Measurements from ENCODE around the gene SPCS3.
"Not testable (repeated sequence)": the region's sequence is repeated elsewhere in the genome, so short reads cannot be mapped to it uniquely, and the experiment has no call there.

The SPCS3 gene

DNA sequence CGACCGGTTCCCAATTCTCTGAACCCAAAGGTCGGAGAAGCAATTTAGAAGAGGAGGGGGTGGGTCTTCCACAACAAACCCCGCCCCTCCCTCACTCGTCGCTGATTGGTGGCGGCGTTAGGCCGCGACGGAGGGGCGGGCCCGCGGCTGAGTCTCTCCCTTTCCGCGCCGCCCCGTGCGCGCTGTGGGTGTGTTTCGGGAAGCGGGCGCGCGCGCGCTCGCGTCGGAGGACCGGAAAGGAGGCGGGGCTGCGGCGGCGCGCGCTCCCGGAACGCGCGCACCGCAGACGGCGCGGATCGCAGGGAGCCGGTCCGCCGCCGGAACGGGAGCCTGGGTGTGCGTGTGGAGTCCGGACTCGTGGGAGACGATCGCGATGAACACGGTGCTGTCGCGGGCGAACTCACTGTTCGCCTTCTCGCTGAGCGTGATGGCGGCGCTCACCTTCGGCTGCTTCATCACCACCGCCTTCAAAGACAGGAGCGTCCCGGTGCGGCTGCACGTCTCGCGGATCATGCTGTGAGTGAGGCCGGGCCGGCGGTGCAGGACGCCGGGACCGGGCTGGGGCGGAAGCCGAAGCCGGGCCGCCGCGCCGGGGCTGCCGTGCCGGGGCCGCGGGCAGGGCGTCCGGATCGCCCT is at the start of gene SPCS3:
Gene SPCS3, plus strand, starts transcription at position 263 of the 636 bp plus-strand sequence. Its CDS starts 111 bp downstream, at position 374.
- peak; percentile 76 to 90 for DNase-seq

DNA sequence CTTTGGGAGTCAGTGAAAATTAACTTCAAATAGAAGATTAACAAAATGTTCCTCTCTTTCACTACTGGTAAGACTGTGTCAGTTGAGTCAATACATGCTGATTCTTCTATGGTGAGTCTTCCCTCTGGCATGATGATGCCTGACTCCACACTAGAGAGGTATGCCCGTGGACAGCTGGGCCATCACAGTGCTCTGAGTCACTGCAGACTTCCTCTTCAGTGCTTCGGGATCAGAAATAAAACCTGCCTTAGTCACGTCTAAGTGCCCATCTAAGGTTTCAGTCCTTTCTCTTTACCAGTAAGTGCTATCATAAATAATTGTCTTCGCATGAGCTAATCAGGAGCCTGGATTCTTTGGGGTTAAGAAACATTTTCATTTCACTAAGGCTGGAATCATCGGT is 49.1 kb upstream of the SPCS3 start:
- no peak for DNase-seq

DNA sequence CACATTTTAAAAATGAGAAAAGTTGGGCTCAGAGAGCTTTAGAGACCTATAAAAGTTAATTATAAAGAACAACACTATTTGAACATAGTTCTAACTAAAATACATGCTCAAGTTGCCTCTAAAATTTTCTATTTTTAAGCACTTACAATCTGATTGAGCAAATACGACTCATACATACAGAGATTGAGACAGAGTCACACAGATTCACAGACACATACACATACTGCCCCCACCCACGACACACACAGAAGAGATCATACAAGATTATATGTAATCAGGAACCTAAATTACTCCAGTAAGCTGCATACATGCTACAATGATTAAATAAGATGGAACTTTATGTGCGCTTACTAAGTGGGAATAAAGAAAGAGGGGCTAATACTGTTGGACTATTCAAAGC is 48.0 kb upstream of the SPCS3 start:
- no peak for DNase-seq

DNA sequence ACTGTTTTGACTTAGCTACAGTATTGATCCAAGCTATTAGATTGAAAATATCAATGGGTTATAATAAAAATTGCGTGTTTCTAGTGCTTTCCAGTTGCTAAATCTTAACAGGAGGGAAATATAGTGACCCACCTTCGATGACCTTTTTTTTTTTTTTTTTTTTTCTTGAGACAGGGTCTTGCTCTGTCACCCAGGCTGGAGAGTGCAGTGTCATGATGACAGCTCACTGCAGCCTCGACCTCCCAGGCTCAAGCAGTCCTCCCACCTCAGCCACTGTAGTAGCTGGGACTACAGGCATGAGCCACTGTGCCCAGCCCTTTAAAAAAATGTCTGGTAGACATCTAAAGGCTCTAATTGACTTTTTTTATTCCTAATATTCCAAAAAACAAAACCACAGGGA is 47.0 kb upstream of the SPCS3 start:
- DNase-seq = no peak

DNA sequence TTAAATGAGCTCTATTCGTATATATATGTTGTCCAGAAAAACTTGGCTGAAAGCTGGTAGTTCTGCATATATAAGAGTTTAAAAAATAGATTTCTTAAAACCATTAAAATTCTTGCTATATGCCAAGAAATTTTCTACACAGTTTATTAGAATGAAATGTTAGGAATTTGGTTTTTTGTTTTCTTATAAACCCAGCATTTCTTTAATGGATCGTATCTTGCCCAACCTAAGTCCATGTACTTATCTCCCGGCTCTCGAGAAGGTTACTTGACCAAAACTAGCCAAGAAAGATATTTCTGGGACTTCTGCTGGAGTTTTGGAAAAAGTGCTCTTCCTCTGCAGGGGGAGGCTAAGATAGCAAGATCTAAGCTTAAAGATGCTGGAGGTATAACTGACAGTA is 46.0 kb upstream of the SPCS3 start:
- DNase-seq = no peak

DNA sequence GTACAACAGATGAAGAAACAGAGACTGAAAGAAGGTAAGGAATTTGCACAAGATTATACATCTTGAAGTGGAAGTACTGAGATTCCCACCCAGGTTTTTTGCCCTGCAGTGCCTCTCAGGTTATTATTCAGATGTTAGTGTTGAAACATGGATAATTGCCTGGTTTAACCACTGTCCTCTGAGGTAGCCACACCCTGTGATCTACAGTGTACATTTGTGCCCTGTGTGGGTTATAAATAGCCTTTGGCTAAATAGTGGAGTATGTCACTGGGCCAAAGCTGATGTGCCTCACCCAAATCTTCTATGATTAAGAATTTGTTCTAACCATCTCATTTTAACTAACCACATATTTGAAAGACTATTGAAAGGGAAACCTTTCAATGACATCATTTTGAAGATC is 45.3 kb upstream of the SPCS3 start:
- DNase-seq = no peak

DNA sequence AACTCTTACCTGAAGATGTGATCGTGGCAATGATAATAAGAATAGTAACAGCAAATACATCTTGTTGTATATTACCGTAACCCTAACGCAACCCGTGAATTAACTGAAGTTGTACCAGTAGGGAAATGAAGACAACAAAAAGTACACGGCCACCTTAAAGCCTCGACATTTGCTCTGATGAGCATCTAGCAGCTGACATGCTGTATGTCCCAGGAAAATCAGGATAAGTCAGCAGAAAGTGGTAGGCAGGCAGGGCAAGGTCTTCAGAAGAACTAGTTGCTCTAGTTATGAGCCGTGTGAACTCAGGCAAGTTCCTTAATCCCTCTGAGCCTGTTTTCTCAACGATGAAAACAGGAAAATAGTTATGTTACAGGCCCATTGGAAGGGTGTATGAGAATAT is 43.1 kb upstream of the SPCS3 start:
- DNase-seq = no peak

DNA sequence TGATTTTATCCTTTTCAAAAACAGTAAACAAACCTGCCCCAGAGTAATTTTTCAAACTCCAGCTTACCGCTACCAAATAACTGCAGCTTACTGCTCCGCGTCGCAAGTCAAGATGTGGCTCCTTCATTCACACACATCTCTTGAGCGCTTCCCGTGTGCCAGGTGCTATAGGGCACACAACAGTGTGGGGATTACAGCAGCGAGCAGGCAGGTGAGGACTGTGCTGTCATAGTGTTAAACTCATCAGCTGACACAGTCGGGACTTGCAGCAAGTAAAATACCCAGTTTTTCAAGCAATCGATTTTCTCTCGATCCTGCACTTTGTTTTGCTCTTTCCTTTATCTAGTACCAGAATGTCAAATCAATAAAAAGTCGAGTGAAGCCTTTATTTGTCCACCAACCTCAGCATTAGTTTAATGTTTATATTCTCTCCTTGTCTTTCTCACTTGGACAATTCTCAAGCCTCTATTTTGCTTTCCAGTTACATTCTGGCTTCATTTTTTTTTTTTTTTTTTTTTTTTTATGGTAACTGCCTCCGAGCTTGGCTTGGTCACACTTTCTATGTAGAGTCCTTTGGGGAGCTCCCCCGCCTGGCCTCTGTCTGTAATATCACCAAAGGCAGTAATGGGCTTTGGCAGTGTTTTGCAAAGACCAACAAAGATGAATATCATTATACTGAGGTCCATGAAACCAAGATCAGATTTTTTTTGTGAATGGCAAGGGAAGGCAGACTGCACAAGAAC is 42.4 kb upstream of the SPCS3 start:
- peak in 1 of 2 donors; percentile 1 for DNase-seq

DNA sequence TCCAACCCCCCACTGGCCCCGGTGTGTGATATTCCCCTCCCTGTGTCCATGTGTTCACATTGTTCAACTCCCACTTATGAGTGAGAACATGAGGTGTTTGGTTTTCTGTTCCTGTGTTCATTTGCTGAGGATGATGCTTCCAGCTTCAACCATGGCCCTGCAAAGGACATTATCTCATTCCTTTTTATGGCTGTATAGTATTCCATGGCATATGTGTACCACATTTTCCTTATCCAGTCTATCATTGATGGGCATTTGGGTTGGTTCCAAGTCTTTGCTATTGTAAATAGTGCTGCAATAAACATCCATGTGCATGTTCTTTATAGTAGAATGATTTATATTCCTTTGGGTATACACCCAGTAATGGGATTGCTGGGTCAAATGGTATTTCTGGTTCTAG is 40.2 kb upstream of the SPCS3 start:
- DNase-seq = not testable (repeated sequence)

DNA sequence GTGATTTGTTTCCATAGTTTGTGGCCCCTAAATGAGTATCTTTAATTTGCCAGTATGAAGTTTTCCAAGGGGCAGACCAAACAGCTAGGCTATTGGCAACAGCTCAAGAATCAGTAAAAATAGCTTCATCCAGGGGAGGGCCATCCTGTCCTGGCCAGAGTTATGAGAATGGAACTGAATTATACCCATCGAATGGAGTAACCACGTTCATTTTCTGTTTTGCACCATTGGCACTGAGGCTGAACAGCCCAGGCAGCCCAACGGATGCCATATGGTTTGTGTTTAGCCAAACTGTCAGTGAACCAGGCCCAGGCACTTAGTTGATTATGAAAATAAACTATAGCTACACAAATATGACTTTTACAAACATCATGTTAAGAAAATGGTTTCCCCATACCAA is 33.0 kb upstream of the SPCS3 start:
- DNase-seq = no peak

DNA sequence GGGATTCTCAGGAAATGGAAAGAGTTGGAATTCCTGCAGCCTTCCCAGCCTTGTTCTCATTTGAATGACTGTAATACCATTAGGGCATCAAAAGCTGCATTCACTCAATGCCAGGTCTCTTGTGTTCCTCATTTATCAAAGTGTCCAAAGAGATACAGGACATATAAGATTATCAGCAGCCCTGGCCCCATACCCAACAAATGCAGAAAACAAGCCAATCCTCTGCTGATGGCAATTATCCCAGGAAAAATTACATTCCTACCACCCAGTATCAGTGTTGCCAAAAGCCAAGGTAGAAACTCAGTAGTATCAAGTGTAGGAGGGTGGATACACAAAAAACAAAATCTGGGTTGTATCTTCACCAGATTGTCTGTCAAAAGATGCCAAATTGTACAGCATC is 32.2 kb upstream of the SPCS3 start:
- no peak for DNase-seq

DNA sequence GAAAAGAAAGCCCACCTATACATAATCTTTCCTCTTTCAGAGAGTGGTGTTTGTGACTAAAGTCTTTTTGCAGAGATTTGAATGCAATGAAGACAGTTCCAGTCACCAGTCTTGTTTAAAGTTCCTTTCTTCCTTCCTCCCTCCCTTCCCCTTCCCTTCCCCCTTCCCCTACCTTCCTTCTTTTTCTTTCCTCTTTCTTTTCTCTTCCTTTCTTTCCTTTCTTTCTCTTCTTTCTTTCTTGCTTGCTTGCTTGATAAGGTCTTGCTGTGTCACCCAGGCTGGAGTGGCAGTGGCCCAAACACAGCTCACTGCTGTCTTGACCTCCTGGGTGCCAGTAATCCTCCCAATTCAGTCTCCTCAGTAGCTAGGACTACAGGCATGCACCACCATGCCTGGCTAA is 31.7 kb upstream of the SPCS3 start:
- no peak for DNase-seq

DNA sequence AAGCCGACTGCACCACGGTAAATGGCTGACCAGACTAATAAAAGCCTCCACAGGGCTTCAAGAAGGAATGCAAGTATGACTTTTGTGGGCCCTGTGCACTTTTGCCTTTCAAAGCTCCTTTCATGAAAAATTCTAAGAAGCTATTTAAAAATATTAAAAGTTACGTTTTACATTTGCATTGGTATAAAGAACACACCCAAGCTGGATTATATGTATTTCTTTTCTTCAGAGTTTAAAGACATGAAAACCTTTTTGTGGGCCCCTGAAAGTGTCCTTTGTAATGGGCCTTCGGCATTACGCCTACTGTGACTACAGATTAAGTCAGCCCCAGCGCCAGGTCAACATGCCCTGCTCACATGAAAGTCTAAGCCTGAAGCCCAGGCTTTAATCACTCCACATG is 30.2 kb upstream of the SPCS3 start:
- DNase-seq = no peak

DNA sequence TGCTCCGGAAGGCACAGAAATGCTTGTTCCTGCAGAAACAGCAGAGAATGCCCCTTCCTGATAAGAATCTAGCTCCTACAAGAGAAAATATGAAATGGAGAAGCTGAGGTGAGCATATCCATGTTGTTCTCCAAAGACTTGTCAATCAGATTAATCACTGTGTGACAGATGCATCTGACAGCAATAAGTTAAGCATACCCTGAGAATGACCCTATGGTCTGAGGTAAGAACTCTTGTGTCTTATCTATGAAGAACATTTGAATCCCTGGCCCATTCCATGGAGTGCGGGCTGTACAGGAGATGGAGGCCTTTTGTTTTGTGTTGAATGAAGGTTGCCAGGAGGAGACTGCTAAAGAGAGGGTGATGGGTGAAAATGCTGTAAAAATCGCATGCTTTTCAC is 29.2 kb upstream of the SPCS3 start:
- no peak for DNase-seq

DNA sequence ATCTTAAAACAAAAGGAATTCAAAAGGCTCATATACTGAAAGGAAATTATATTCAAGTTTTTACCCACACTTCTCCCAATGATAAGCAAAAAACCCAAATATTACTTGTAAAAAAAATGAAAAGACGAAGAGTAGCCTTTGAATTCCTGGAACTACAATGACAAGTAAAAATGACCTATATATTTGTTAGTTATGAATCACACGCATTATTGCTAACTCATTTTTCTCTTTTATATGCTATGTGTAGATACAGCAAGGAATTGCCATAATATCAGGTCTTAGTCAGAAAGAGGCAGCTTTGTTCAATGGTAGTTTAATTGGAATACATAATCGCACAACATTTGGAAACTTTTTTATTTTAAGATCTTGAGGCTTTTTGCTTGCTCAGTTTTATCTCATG is 28.0 kb upstream of the SPCS3 start:
- no peak for DNase-seq

DNA sequence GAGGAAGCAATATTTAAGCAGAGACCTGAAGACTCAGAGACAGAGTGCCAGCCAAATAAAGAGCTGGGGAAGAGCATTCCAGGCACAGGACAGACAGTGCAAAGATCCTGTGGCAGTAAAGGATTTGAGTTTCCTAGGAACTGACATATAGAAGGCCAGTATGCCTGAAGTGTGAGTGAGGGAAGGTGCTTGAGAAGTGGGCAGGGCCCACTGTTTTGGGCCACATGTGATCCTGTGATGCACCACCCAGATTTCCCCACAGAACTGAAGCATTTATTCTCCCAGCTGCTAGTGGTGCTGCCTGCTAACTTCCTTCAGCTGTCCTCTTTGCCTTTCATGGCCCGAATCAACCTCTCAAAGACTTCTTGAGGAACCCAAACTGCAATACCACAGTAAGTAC is 26.8 kb upstream of the SPCS3 start:
- no peak for DNase-seq

DNA sequence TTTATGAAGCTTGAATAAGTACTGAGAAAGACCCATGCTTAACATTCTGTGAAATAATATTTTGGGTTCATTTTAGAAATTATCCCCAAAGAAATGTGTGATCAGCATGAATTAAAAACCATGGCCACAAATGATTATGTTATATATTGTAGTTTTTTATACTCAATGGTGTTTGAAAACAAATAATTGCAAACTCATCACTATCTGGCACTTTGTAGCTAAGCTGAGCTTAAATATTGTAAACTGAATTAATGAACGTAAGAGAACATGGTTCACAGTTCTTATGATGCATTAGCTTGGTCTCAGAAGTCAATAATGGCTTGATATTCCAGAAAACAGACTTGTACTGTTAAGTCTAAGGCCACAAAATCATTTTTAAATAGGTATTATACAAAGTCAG is 26.1 kb upstream of the SPCS3 start:
- DNase-seq = no peak

DNA sequence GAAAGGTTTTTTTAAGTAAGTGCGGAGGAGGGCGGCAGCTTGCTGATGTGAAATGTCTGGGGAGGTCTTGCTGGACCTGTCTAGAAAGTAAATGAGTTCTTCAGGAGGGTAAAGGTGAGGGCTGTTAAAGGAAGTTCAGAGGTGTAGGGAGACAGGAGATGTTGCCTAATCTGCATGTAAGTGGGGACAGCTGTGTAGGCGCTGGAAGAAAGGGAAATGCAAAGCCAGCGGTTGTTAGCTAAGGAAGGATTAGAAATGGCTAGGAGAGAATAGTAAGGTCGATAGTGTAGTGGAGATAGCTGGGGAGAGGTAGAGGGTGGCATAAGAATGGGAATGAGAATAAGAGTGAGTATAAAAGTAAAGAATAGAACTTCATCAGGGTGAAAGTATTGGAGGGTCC is 23.9 kb upstream of the SPCS3 start:
- DNase-seq = not testable (repeated sequence)

DNA sequence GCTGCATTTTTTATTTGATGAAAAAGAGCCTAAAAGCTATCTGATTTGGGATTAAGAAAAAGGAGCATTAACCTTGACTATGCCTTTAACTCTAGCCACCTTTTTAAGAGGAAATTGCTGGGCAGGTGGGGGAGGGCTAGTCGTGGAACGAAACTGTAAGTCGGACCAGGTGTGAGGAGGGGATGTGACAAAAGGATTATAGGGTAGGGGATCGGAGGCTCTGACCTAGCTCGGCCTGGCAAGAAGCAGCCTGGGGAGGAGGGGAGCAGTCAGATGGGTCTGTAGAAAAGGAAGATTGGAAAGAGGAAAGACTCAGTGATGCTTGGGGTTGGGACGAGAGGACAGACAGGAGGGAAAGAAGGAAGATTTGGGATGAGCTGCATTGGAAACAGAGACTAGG is 21.1 kb upstream of the SPCS3 start:
- no peak for DNase-seq

DNA sequence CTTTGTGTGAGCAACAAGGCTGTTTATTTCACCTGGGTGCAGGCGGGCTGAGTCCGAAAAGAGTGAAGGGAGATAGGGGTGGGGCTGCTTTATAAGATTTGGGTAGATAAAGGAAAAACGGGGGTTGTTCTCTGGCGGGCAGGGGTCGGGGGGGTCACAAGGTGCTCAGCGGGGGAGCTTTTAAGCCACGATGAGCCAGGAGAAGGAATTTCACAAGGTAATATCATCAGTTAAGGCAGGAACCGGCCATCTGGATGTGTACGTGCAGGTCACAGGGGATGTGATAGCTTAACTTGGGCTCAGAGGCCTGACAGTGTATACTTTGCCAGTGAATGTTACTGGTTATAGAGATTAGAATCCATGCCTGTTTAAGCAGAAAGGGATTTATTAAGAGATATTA is 19.7 kb upstream of the SPCS3 start:
- no peak for DNase-seq

DNA sequence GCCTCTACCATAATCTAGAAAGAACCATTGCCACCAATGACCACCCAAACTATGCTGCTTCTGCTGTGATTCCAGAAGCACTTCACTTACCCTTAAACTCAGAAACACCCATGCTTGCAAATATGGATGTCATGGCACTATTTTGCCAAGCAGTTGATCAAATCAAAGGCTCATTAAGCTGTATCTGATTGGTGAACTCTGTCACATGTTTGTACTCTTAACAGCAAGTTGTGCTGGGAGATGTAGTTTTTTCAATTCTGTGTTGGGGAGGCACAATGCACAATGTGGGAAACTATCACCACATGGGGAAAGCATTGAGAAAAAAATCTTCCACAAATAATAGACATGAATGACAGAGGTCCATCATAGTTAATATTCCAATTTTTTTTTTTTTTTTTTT is 19.2 kb upstream of the SPCS3 start:
- no peak for DNase-seq

DNA sequence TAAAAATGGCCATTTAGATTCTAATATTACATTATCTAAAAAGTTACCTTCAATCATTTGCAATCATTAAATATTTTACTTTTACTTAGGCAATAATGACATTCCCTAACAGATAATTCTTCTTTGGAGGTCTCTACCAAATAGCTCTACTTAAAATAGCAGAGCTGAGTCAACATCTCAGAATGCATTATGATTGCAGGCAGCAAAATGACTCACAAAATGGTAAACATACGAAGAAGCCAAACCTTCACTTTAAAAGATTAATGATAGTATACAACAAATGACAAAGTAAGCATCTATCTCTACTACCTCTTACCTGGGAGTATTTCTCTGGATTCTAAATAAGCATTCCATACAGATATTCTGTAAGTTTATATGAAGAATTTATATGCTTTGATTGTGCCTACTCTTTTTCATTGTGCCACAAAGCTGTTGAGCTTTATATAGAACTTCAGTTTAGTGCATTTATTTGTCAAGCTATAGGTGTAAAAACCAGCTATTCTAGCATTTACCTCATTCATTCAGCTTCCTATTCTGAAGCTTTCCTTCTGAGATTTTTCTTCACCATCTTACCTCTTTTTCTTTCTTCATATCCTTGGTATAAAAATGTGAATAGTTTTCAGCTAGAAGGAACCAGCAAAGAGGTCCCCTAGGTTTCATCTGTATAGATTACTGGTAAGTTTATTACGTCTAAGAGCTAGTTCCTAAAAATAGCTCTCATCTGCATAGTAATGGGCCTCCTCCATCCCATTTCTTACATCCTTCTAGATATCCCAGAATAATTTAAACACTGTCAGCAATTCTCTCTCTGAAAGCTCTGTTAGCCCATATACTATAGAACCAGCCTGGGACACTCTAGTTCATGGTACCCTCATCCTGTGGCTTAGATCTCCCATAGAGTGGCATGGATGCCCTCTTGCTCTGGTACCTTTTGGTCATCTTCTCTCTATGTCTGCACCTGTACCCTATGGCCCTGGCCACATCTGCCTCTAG is 17.2 kb upstream of the SPCS3 start:
- no peak for DNase-seq

DNA sequence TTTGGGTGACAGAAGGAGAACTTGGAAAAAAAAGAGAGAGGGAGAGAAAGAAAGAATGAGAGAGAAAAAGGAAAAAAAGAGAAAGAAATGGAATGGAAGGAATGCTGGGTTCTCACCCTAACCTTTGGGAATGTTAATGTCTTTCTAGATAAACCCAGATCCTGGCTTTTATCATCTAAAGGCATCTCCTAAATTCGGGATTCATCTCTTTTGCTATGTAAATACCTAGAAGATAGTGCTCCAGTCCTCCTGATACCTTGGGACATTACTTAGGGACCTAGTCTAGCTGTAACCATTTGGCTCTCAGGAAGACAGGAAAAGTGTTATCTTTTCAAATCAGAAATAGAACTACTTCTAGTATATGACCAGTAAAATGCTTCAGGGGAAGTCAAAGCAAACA is 15.8 kb upstream of the SPCS3 start:
- DNase-seq = no peak
